CD4-positive, alpha-beta memory T cell (primary cell): ENCODE data around the gene NELL1. TPM values are rescaled to one million over a fixed set of nuclear protein-coding genes. Genes with fewer than 3 reads are reported as not detected.

ENCODE experiments used
- CTCF ChIA-PET: fragments of 350-600 bp; sonication (Branson Sonifier 250); formaldehyde crosslinking; loops from one replicate; lab custom pipeline; 2021; ENCODE audit warnings: inconsistent platforms; ENCODE audit not compliant: partially characterized antibody; lab: Charles Lee
- POLR2A ChIA-PET: fragments of 350-600 bp; sonication (Branson Sonifier 250); formaldehyde crosslinking; loops from one replicate; lab custom pipeline; 2021; ENCODE audit not compliant: partially characterized antibody; lab: Charles Lee
- DNase-seq, 5 donors: peaks; one replicate each; pipeline versions ENCODE4 v3.0.0 to v3.0.0-alpha.2; 2020 to 2022; ENCODE audit warnings: mixed read lengths in 1 of 5
- H3K27ac ChIP-seq: one replicate; pipeline ENCODE4 v1.7.0; 2013; ENCODE audit warnings: low read depth, low read length
- H3K27me3 ChIP-seq: 2 replicates; pipeline ENCODE4 v1.7.0; 2013; ENCODE audit warnings: mild to moderate bottlenecking, low read length, moderate library complexity; ENCODE audit not compliant: insufficient read depth
- H3K36me3 ChIP-seq: 2 replicates; pipeline ENCODE4 v1.7.0; 2013; ENCODE audit warnings: mild to moderate bottlenecking, low read length, moderate library complexity; ENCODE audit not compliant: insufficient read depth
- H3K4me1 ChIP-seq: 2 replicates; pipeline ENCODE4 v1.7.0; 2013; ENCODE audit warnings: mild to moderate bottlenecking, low read length, moderate library complexity; ENCODE audit not compliant: insufficient read depth
- H3K4me3 ChIP-seq, 2 donors: one replicate each; pipeline ENCODE4 v1.7.0; 2013; ENCODE audit warnings: low read length in 2 of 2, mild to moderate bottlenecking in 1 of 2
- H3K9me3 ChIP-seq, 2 donors: one replicate each; pipeline ENCODE4 v1.7.0; 2013; ENCODE audit warnings: low read length in 2 of 2, control low read depth in 1 of 2; ENCODE audit not compliant: control insufficient read depth in 1 of 2
- H3K27ac Mint-ChIP-seq, 7 donors: one replicate each; pipeline ENCODE4 v1.8.0; 2020 to 2021; ENCODE audit warnings: mixed read lengths in 7 of 7, mild to moderate bottlenecking in 6 of 7, inconsistent platforms in 3 of 7, moderate library complexity in 3 of 7
- H3K27me3 Mint-ChIP-seq, 2 donors: one replicate each; pipeline ENCODE4 v1.8.0; 2020 to 2021; ENCODE audit warnings: mixed read lengths in 2 of 2
- H3K36me3 Mint-ChIP-seq, 2 donors: one replicate each; pipeline ENCODE4 v1.8.0; 2020 to 2021; ENCODE audit warnings: mixed read lengths in 2 of 2, inconsistent platforms in 1 of 2, mild to moderate bottlenecking in 1 of 2
- H3K4me1 Mint-ChIP-seq, 4 donors: one replicate each; pipeline ENCODE4 v1.8.0; 2020 to 2021; ENCODE audit warnings: mixed read lengths in 4 of 4, mild to moderate bottlenecking in 1 of 4
- H3K4me3 Mint-ChIP-seq, 8 donors: one replicate each; pipeline ENCODE4 v1.8.0; 2020 to 2021; ENCODE audit warnings: mixed read lengths in 8 of 8, mild to moderate bottlenecking in 7 of 8, moderate library complexity in 6 of 8, inconsistent platforms in 3 of 8
- H3K9me3 Mint-ChIP-seq, 8 donors: one replicate each; pipeline ENCODE4 v1.8.0; 2020 to 2021; ENCODE audit warnings: mixed read lengths in 8 of 8, mild to moderate bottlenecking in 5 of 8, inconsistent platforms in 3 of 8, moderate library complexity in 1 of 8
- intact Hi-C: fragments of 100-400 bp; cut with micrococcal nuclease; formaldehyde crosslinking; loops from one replicate; pipeline ENCODE4 v1.15.1; 2023
- polyA plus RNA-seq, 2 donors: library from polyadenylated mRNA; unstranded; fragments of 300-500 nt; fragmentation: Illumina TruSeq; gene quantifications; one replicate each; pipeline ENCODE4 v1.2.3, GENCODE V29; 2021
- total RNA-seq, 2 experiments: library from RNA; stranded (reverse); gene quantifications; one replicate each; pipeline ENCODE4 v1.2.3, GENCODE V29; 2021

The NELL1 gene
- total and polyA plus RNA-seq, 4 experiments from 2014 or later = not detected

DNA sequence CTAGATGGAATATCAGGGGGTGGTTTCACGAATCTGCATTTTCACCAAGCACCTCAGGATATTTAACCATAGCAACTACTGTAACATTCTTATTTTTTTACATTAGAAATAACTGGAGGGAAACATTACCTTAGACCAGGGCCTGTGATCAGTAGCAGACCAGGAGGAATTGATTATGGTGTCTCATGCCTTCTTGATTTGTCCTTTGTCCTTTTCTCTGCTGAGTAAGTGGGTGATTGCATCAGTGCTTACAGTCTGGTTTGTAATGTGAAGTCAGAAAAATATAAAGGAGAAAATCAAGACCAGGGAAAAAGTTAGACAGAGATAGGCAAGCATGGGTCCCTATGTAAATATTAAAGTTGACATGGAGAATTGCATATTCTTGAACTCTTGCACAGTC, 703.3 kb downstream of the NELL1 start:
- ChIA-PET POLR2A (no interaction called here), CTCF (no interaction called here)
- H3K27ac Mint-ChIP-seq = no peak overlapping the region
- Histone ChIP-seq H3K4me1 (no peaks in the 10 kb centered on the region), H3K36me3 (no peaks in the 10 kb centered on the region), H3K9me3 (no peaks in the 10 kb centered on the region), H3K27me3 (no peaks in the 10 kb centered on the region), H3K27ac (no peak overlapping the region), H3K4me3 (no peak overlapping the region)
- DNase-seq = no peak
- H3K27me3 Mint-ChIP-seq = no peaks in the 10 kb centered on the region
- no peak overlapping the region for H3K4me3 Mint-ChIP-seq
- no peaks in the 10 kb centered on the region for H3K4me1 Mint-ChIP-seq
- intact Hi-C loops = no loop called here
- H3K9me3 Mint-ChIP-seq = peaks cover 0 to 9% (median 4%) of the 10 kb centered on the region in 8 donors
- no peaks in the 10 kb centered on the region for H3K36me3 Mint-ChIP-seq

- no peak for DNase-seq
- no peaks in the 10 kb centered on the region for H3K4me1 Mint-ChIP-seq
Observed at GRCh38 chr11:21374376-21374775, 705.0 kb downstream of the NELL1 start.

GRCh38 chr11:21385669-21386440, 716.5 kb downstream of the NELL1 start:
- H3K36me3 Mint-ChIP-seq = no peaks in the 10 kb centered on the region
- no peaks in the 10 kb centered on the region for H3K36me3 ChIP-seq
- H3K4me3 Mint-ChIP-seq = no peak overlapping the region
- H3K4me1 ChIP-seq = no peaks in the 10 kb centered on the region
- no peaks in the 10 kb centered on the region for H3K4me1 Mint-ChIP-seq
- H3K27me3 Mint-ChIP-seq = no peaks in the 10 kb centered on the region
- H3K27me3 ChIP-seq = no peaks in the 10 kb centered on the region
- POLR2A ChIA-PET = no interaction called here
- CTCF ChIA-PET = no interaction called here
- H3K27ac ChIP-seq = no peak overlapping the region
- peaks cover 4 to 24% (median 10%) of the 10 kb centered on the region in 8 donors for H3K9me3 Mint-ChIP-seq
- no peak overlapping the region for H3K27ac Mint-ChIP-seq
- intact Hi-C loops = no loop called here
- DNase-seq = no peak
- H3K4me3 ChIP-seq = no peak overlapping the region
- H3K9me3 ChIP-seq = no peaks in the 10 kb centered on the region

More at GRCh38 chr11:21374376-21374775, 705.0 kb downstream of the NELL1 start:
- Histone ChIP-seq H3K4me3 (no peak overlapping the region), H3K4me1 (no peaks in the 10 kb centered on the region), H3K27me3 (no peaks in the 10 kb centered on the region), H3K27ac (no peak overlapping the region), H3K9me3 (no peaks in the 10 kb centered on the region), H3K36me3 (no peaks in the 10 kb centered on the region)
- no peak overlapping the region for H3K4me3 Mint-ChIP-seq
- no peaks in the 10 kb centered on the region for H3K27me3 Mint-ChIP-seq
- ChIA-PET POLR2A (no interaction called here), CTCF (no interaction called here)
- intact Hi-C loops = no loop called here
- no peaks in the 10 kb centered on the region for H3K36me3 Mint-ChIP-seq
- no peak overlapping the region for H3K27ac Mint-ChIP-seq
- H3K9me3 Mint-ChIP-seq = peaks cover 0 to 9% (median 5%) of the 10 kb centered on the region in 8 donors

GRCh38 chr11:21390430-21390829, 721.0 kb downstream of the NELL1 start:
- no peaks in the 10 kb centered on the region for H3K4me1 Mint-ChIP-seq
- no peaks in the 10 kb centered on the region for H3K4me1 ChIP-seq
- no peak overlapping the region for H3K27ac ChIP-seq
- no peak for DNase-seq
- no peak overlapping the region for H3K4me3 Mint-ChIP-seq
- ChIA-PET CTCF (no interaction called here), POLR2A (no interaction called here)
- no peaks in the 10 kb centered on the region for H3K9me3 ChIP-seq
- no peak overlapping the region for H3K4me3 ChIP-seq
- H3K27ac Mint-ChIP-seq = no peak overlapping the region
- intact Hi-C loops = no loop called here
- peaks cover under 1 to 33% (median 5%) of the 10 kb centered on the region in 8 donors for H3K9me3 Mint-ChIP-seq
- no peaks in the 10 kb centered on the region for H3K36me3 ChIP-seq
- H3K27me3 ChIP-seq = no peaks in the 10 kb centered on the region
- H3K36me3 Mint-ChIP-seq = no peaks in the 10 kb centered on the region
- H3K27me3 Mint-ChIP-seq = no peaks in the 10 kb centered on the region

- peaks cover 0 to 4% of the 10 kb centered on the region in 2 donors for H3K9me3 ChIP-seq
- CTCF ChIA-PET = no interaction called here
- Mint-ChIP-seq H3K36me3 (no peaks in the 10 kb centered on the region), H3K9me3 (peaks cover 0 to 20% (median 8%) of the 10 kb centered on the region in 8 donors), H3K27me3 (no peaks in the 10 kb centered on the region), H3K27ac (no peak overlapping the region), H3K4me1 (no peaks in the 10 kb centered on the region), H3K4me3 (no peak overlapping the region)
- DNase-seq = no peak
- H3K4me1 ChIP-seq = no peaks in the 10 kb centered on the region
- intact Hi-C loops = no loop called here
- no peak overlapping the region for H3K27ac ChIP-seq
- H3K36me3 ChIP-seq = no peaks in the 10 kb centered on the region
- H3K27me3 ChIP-seq = no peaks in the 10 kb centered on the region
- POLR2A ChIA-PET = no interaction called here
- no peak overlapping the region for H3K4me3 ChIP-seq
Observed at GRCh38 chr11:21396342-21397008, 727.1 kb downstream of the NELL1 start.

- intact Hi-C loops = no loop called here
- H3K27me3 ChIP-seq = no peaks in the 10 kb centered on the region
- H3K4me3 ChIP-seq = no peak overlapping the region
- CTCF ChIA-PET = no interaction called here
- Mint-ChIP-seq H3K27ac (no peak overlapping the region), H3K4me1 (no peaks in the 10 kb centered on the region), H3K9me3 (peaks cover 3 to 19% (median 8%) of the 10 kb centered on the region in 8 donors), H3K27me3 (no peaks in the 10 kb centered on the region), H3K36me3 (no peaks in the 10 kb centered on the region), H3K4me3 (no peak overlapping the region)
- peaks cover 0 to 4% of the 10 kb centered on the region in 2 donors for H3K9me3 ChIP-seq
- H3K36me3 ChIP-seq = no peaks in the 10 kb centered on the region
- DNase-seq = no peak
- POLR2A ChIA-PET = no interaction called here
- no peak overlapping the region for H3K27ac ChIP-seq
- no peaks in the 10 kb centered on the region for H3K4me1 ChIP-seq
Observed at GRCh38 chr11:21398195-21398594, 728.8 kb downstream of the NELL1 start.

- Mint-ChIP-seq H3K27me3 (no peaks in the 10 kb centered on the region), H3K9me3 (peaks cover 3 to 19% (median 6%) of the 10 kb centered on the region in 8 donors), H3K27ac (no peak overlapping the region), H3K36me3 (no peaks in the 10 kb centered on the region), H3K4me1 (no peaks in the 10 kb centered on the region), H3K4me3 (no peak overlapping the region)
- Histone ChIP-seq H3K27ac (no peak overlapping the region), H3K9me3 (peaks cover 0 to 4% of the 10 kb centered on the region in 2 donors), H3K36me3 (no peaks in the 10 kb centered on the region), H3K4me1 (no peaks in the 10 kb centered on the region), H3K4me3 (no peak overlapping the region), H3K27me3 (no peaks in the 10 kb centered on the region)
- intact Hi-C loops = no loop called here
- POLR2A ChIA-PET = no interaction called here
- CTCF ChIA-PET = no interaction called here
- no peak for DNase-seq
Observed at GRCh38 chr11:21401496-21401895, 732.1 kb downstream of the NELL1 start.
